ENCODE measurements around the gene DLG2.

The DLG2 gene

GRCh38 chr11:85316967-85317366 lies 310.2 kb downstream of the DLG2 start:
- TF ChIP-seq EGR1 (IDR thresholded peaks at IDR 0.05) (no peak), CEBPB (IDR thresholded peaks at IDR 0.05) (no peak), MAX (IDR thresholded peaks at IDR 0.05) (no peak), USF1 (IDR thresholded peaks at IDR 0.05) (no peak), NFIC (IDR thresholded peaks at IDR 0.05) (no peak), CREB1 (IDR thresholded peaks at IDR 0.05; ENCODE audit: low read depth) (no peak), ZBTB7A (IDR thresholded peaks at IDR 0.05; ENCODE audit: low read depth) (no peak), REST (IDR thresholded peaks at IDR 0.05; ENCODE audit: low read depth) (no peak)

- TF ChIP-seq CEBPB (IDR thresholded peaks at IDR 0.05) (no peak), USF1 (IDR thresholded peaks at IDR 0.05) (no peak), REST (IDR thresholded peaks at IDR 0.05; ENCODE audit: low read depth) (no peak), EGR1 (IDR thresholded peaks at IDR 0.05) (no peak), MAX (IDR thresholded peaks at IDR 0.05) (no peak), NFIC (IDR thresholded peaks at IDR 0.05) (no peak), EP300 (IDR thresholded peaks at IDR 0.05; ENCODE audit: borderline replicate concordance) (no peak)
These were observed 313.4 kb downstream of the DLG2 start for GRCh38 chr11:85313741-85314140.

- TF ChIP-seq FOXM1 (IDR thresholded peaks at IDR 0.05; ENCODE audit: borderline replicate concordance, low read depth) (no peak), MAX (IDR thresholded peaks at IDR 0.05) (no peak), ZBTB7A (IDR thresholded peaks at IDR 0.05; ENCODE audit: low read depth) (no peak), USF1 (IDR thresholded peaks at IDR 0.05) (no peak), RAD21 (IDR thresholded peaks at IDR 0.05; ENCODE audit: low read depth) (no peak), NFIC (IDR thresholded peaks at IDR 0.05) (no peak), CEBPB (IDR thresholded peaks at IDR 0.05) (no peak), YY1 (IDR thresholded peaks at IDR 0.05; ENCODE audit: low read depth) (no peak), REST (IDR thresholded peaks at IDR 0.05; ENCODE audit: low read depth) (no peak), TAF1 (IDR thresholded peaks at IDR 0.05; ENCODE audit: low read depth) (no peak), TEAD4 (IDR thresholded peaks at IDR 0.05) (no peak), EGR1 (IDR thresholded peaks at IDR 0.05) (no peak), EP300 (IDR thresholded peaks at IDR 0.05; ENCODE audit: borderline replicate concordance) (no peak), CREB1 (IDR thresholded peaks at IDR 0.05; ENCODE audit: low read depth) (no peak), TCF12 (IDR thresholded peaks at IDR 0.05; ENCODE audit: low read depth) (no peak)
These were observed 316.7 kb downstream of the DLG2 start for GRCh38 chr11:85310479-85310878.

- TF ChIP-seq TAF1 (IDR thresholded peaks at IDR 0.05; ENCODE audit: low read depth) (no peak), TCF12 (IDR thresholded peaks at IDR 0.05; ENCODE audit: low read depth) (no peak)
These were observed 319.8 kb downstream of the DLG2 start for GRCh38 chr11:85307366-85307765.
